K562 (cell line): ENCODE data around the gene CHRM1. TPM values are rescaled to one million over a fixed set of nuclear protein-coding genes. Genes with fewer than 3 reads are reported as not detected.

Experiments used
- ASH1L ChIP-seq: fragments of 450-650 bp; IDR thresholded peaks from 2 replicates; pipeline ENCODE4 v1.6.1; 2018; ENCODE audit warnings: borderline replicate concordance, mild to moderate bottlenecking, low read depth; ENCODE audit not compliant: partially characterized antibody
- CBX1 ChIP-seq: sonication (generic); IDR thresholded peaks from 2 replicates; pipeline ENCODE4 v1.6.1; 2016; ENCODE audit warnings: antibody characterized with exemption, low read depth, mild to moderate bottlenecking
- CREBBP ChIP-seq: IDR thresholded peaks from one replicate; pipeline ENCODE4 v1.6.1; 2012; ENCODE audit warnings: low read depth, mild to moderate bottlenecking, control low read depth, inconsistent platforms, low read length
- CREM ChIP-seq: IDR thresholded peaks from 2 replicates; pipeline ENCODE4 v1.6.1; 2014; ENCODE audit warnings: antibody characterized with exemption, low read depth
- FOXA1 ChIP-seq: fragments of 450-650 bp; IDR thresholded peaks from 2 replicates; pipeline ENCODE4 v1.6.1; 2016; ENCODE audit warnings: mild to moderate bottlenecking, borderline replicate concordance
- FOXK1 ChIP-seq: sonication (generic); formaldehyde crosslinking; IDR thresholded peaks from 2 replicates; pipeline ENCODE4 v1.8.0; 2022; ENCODE audit warnings: missing genetic modification reagents, mild to moderate bottlenecking, borderline replicate concordance
- FOXM1 ChIP-seq, 2 experiments: fragments of 450-650 bp in 1 of 2; sonication (generic) in 1 of 2; formaldehyde crosslinking in 1 of 2; IDR thresholded peaks; 2 replicates each; pipeline versions ENCODE4 v1.6.1 to v1.9.0; 2017 to 2022; ENCODE audit warnings: low read depth in 2 of 2, mild to moderate bottlenecking in 2 of 2, missing genetic modification reagents in 1 of 2, moderate library complexity in 1 of 2
- HDAC1 ChIP-seq, 2 experiments: fragments of 450-650 bp; IDR thresholded peaks; 2 replicates each; pipeline ENCODE4 v1.6.1; 2016 to 2017; ENCODE audit warnings: inconsistent platforms in 1 of 2, mild to moderate bottlenecking in 1 of 2, moderate library complexity in 1 of 2
- MAFF ChIP-seq: IDR thresholded peaks from 2 replicates; pipeline ENCODE4 v1.6.1; 2012; ENCODE audit warnings: low read length, improper control_type of control experiment
- NELFE ChIP-seq: IDR thresholded peaks from 2 replicates; pipeline ENCODE4 v1.6.1; 2011; ENCODE audit warnings: mild to moderate bottlenecking; ENCODE audit not compliant: insufficient read depth, insufficient read length
- NR2C2 ChIP-seq, 2 experiments: fragments of 200-800 bp in 1 of 2; sonication (Bioruptor generic) in 1 of 2; sonication (generic) in 1 of 2; formaldehyde crosslinking in 1 of 2; IDR thresholded peaks; 2 replicates each; pipeline versions ENCODE4 v1.6.1 to v1.8.0; 2016 to 2022; ENCODE audit warnings: mild to moderate bottlenecking in 1 of 2, missing compliant biosample characterization in 1 of 2, missing genetic modification characterization in 1 of 2, missing genetic modification reagents in 1 of 2
- PCBP2 ChIP-seq: fragments of 200-400 bp; formaldehyde crosslinking; IDR thresholded peaks from 2 replicates; pipeline ENCODE4 v1.6.1; 2018; ENCODE audit warnings: low read length, low read depth, mild to moderate bottlenecking, moderate library complexity; ENCODE audit not compliant: poor library complexity, severe bottlenecking
- SP2 ChIP-seq: IDR thresholded peaks from 2 replicates; pipeline ENCODE4 v1.6.1; 2011; ENCODE audit warnings: mild to moderate bottlenecking, low read depth, low read length, moderate library complexity; ENCODE audit not compliant: poor library complexity, severe bottlenecking; ENCODE audit errors: extremely low read depth
- SRSF9 ChIP-seq: fragments of 200-400 bp; formaldehyde crosslinking; IDR thresholded peaks from 2 replicates; pipeline ENCODE4 v1.6.1; 2017; ENCODE audit warnings: low read depth, low read length, borderline replicate concordance
- ZBTB7A ChIP-seq: IDR thresholded peaks from 2 replicates; pipeline ENCODE4 v1.6.1; 2011; ENCODE audit warnings: low read depth, mild to moderate bottlenecking, low read length, moderate library complexity, borderline replicate concordance; ENCODE audit not compliant: control insufficient read depth
- ZFPM2 ChIP-seq: fragments of 250-450 bp; sonication (Bioruptor Pico); IDR thresholded peaks from 2 replicates; pipeline ENCODE4 v1.5.1; 2022; ENCODE audit warnings: mild to moderate bottlenecking
- ZNF41 ChIP-seq: fragments of 250-450 bp; sonication (Bioruptor Pico); conservative IDR thresholded peaks from 2 replicates; pipeline ENCODE4 v1.4.0; 2020; ENCODE audit warnings: mild to moderate bottlenecking
- ZNF75A ChIP-seq: fragments of 450-650 bp; formaldehyde crosslinking; IDR thresholded peaks from 2 replicates; pipeline ENCODE4 v1.4.0; 2020; ENCODE audit warnings: mild to moderate bottlenecking
- polyA plus RNA-seq, 8 experiments: library from polyadenylated mRNA; depleted of rRNA in 4 of 8; stranded (reverse) in 5 of 8; unstranded in 3 of 8; fragments of >200 nt; fragmentation: Nextera tagmentation in 2 of 8; fragmentation: Illumina TruSeq in 1 of 8; extraction: Ambion mirVana in 2 of 8; extraction: Trizol in 1 of 8; gene quantifications; 2 replicates each; pipeline versions ENCODE4 v1.2.1 to v1.2.3, GENCODE V29; 2011 to 2014; ENCODE audit warnings: inconsistent platforms in 1 of 8, missing spikeins in 1 of 8
- total RNA-seq, 7 experiments: library from RNA; depleted of rRNA in 6 of 7; stranded (reverse); fragments of >200 nt in 6 of 7; fragmentation: Illumina TruSeq in 2 of 7; extraction: Trizol in 2 of 7; gene quantifications; 2 replicates each; pipeline versions ENCODE4 v1.2.1 to v1.2.3, GENCODE V29; 2011 to 2021; ENCODE audit warnings: low replicate concordance in 1 of 7
- TF ChIP-seq, protein P1 (sequence below), 2 experiments: fragments of 150-350 bp in 1 of 2; IDR thresholded peaks; 2 replicates each; pipeline ENCODE4 v1.6.1; 2012 to 2016; ENCODE audit warnings: low read depth in 2 of 2, low read length in 2 of 2, mild to moderate bottlenecking in 1 of 2, moderate library complexity in 1 of 2
- TF ChIP-seq, protein P2 (sequence below): fragments of 250-450 bp; sonication (Bioruptor Pico); IDR thresholded peaks from 2 replicates; pipeline ENCODE4 v1.5.0; 2022; ENCODE audit warnings: mild to moderate bottlenecking
- TF ChIP-seq, protein P3 (sequence below): sonication (generic); formaldehyde crosslinking; IDR thresholded peaks from 2 replicates; pipeline ENCODE4 v1.8.0; 2022; ENCODE audit warnings: mild to moderate bottlenecking, missing genetic modification reagents

CHRM1 gene
- total and polyA plus RNA-seq, 9 of the 15 experiments (the other 6 are each of a cell fraction or from before 2014, with no cell fraction given), result not detected

DNA sequence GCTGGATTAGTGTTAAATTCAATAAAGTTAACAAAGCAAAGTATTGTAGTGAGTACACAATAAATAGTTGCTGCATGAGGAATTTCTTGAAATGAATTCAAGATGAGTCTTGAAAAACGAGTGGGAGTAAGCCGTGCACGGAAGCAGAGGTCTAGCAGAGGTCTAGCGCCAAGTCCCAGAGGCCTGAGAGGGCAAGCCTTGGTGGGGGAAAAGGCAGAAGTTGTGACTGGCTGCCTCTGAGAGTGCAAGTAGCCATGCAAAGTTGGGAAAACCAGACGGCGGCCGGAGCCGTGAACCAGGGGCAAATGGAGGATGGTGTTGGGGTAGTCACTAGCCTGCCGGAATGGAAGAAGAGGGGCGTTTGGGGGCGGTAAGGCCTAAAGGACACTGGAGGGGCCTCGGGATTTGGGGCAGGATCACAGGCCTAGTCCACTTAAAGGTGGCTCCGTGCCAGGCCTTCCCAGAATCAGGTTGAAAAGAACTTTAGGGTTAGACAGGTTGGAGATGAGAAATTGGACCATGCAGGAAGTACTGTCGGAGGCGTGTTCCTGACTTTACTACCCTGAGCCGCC is 40.8 kb downstream of the CHRM1 start (continued):
- TF ChIP-seq ZNF41 (CRISPR knock-in tag), result no peak
- TF ChIP-seq NELFE, result no peak
- TF ChIP-seq ZFPM2 (CRISPR knock-in tag), result no peak
- no peak for TF ChIP-seq ZNF75A (CRISPR knock-in tag)
- no peak for TF ChIP-seq CREBBP
- no peak for TF ChIP-seq ASH1L
- TF ChIP-seq FOXK1, result no peak
- TF ChIP-seq MAFF, result no peak
- TF ChIP-seq, protein P1, sequence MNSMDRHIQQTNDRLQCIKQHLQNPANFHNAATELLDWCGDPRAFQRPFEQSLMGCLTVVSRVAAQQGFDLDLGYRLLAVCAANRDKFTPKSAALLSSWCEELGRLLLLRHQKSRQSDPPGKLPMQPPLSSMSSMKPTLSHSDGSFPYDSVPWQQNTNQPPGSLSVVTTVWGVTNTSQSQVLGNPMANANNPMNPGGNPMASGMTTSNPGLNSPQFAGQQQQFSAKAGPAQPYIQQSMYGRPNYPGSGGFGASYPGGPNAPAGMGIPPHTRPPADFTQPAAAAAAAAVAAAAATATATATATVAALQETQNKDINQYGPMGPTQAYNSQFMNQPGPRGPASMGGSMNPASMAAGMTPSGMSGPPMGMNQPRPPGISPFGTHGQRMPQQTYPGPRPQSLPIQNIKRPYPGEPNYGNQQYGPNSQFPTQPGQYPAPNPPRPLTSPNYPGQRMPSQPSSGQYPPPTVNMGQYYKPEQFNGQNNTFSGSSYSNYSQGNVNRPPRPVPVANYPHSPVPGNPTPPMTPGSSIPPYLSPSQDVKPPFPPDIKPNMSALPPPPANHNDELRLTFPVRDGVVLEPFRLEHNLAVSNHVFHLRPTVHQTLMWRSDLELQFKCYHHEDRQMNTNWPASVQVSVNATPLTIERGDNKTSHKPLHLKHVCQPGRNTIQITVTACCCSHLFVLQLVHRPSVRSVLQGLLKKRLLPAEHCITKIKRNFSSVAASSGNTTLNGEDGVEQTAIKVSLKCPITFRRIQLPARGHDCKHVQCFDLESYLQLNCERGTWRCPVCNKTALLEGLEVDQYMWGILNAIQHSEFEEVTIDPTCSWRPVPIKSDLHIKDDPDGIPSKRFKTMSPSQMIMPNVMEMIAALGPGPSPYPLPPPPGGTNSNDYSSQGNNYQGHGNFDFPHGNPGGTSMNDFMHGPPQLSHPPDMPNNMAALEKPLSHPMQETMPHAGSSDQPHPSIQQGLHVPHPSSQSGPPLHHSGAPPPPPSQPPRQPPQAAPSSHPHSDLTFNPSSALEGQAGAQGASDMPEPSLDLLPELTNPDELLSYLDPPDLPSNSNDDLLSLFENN (IDR thresholded peaks at IDR 0.05; ENCODE audit: low read depth in 2 of 2, low read length in 2 of 2), result no peak
- no peak; the same call in 1 of the 2 replicates for TF ChIP-seq ZBTB7A
- TF ChIP-seq, protein P2, sequence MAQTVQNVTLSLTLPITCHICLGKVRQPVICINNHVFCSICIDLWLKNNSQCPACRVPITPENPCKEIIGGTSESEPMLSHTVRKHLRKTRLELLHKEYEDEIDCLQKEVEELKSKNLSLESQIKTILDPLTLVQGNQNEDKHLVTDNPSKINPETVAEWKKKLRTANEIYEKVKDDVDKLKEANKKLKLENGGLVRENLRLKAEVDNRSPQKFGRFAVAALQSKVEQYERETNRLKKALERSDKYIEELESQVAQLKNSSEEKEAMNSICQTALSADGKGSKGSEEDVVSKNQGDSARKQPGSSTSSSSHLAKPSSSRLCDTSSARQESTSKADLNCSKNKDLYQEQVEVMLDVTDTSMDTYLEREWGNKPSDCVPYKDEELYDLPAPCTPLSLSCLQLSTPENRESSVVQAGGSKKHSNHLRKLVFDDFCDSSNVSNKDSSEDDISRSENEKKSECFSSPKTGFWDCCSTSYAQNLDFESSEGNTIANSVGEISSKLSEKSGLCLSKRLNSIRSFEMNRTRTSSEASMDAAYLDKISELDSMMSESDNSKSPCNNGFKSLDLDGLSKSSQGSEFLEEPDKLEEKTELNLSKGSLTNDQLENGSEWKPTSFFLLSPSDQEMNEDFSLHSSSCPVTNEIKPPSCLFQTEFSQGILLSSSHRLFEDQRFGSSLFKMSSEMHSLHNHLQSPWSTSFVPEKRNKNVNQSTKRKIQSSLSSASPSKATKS (CRISPR knock-in tag), result no peak
- TF ChIP-seq FOXM1 (IDR thresholded peaks at IDR 0.05; ENCODE audit: low read depth), result peak; percentile 60; the same call in 1 of the 2 replicates
- no peak for TF ChIP-seq FOXM1 (CRISPR knock-in tag; IDR thresholded peaks at IDR 0.05; ENCODE audit: low read depth)
- no peak for TF ChIP-seq CBX1
- no peak for TF ChIP-seq SRSF9
- no peak for TF ChIP-seq PCBP2
- no peak for TF ChIP-seq SP2
- TF ChIP-seq FOXA1, result no peak
- TF ChIP-seq NR2C2 (CRISPR knock-in tag; IDR thresholded peaks at IDR 0.05), result no peak
- TF ChIP-seq NR2C2 (tag; IDR thresholded peaks at IDR 0.05), result no peak
- no peak for TF ChIP-seq HDAC1 (IDR thresholded peaks at IDR 0.05)
- TF ChIP-seq CREM, result no peak
- TF ChIP-seq, protein P3, sequence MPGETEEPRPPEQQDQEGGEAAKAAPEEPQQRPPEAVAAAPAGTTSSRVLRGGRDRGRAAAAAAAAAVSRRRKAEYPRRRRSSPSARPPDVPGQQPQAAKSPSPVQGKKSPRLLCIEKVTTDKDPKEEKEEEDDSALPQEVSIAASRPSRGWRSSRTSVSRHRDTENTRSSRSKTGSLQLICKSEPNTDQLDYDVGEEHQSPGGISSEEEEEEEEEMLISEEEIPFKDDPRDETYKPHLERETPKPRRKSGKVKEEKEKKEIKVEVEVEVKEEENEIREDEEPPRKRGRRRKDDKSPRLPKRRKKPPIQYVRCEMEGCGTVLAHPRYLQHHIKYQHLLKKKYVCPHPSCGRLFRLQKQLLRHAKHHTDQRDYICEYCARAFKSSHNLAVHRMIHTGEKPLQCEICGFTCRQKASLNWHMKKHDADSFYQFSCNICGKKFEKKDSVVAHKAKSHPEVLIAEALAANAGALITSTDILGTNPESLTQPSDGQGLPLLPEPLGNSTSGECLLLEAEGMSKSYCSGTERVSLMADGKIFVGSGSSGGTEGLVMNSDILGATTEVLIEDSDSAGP (CRISPR knock-in tag), result no peak
